HG03378 (cell line): ENCODE data around the gene FAM120A.

Source experiments
- ATAC-seq: cut with Tn5 transposase; IDR thresholded peaks from one replicate; pipeline ENCODE4 v1.9.1; 2021; ENCODE audit warnings: mild to moderate bottlenecking, moderate library complexity; ENCODE audit not compliant: unreplicated experiment

Gene FAM120A

DNA sequence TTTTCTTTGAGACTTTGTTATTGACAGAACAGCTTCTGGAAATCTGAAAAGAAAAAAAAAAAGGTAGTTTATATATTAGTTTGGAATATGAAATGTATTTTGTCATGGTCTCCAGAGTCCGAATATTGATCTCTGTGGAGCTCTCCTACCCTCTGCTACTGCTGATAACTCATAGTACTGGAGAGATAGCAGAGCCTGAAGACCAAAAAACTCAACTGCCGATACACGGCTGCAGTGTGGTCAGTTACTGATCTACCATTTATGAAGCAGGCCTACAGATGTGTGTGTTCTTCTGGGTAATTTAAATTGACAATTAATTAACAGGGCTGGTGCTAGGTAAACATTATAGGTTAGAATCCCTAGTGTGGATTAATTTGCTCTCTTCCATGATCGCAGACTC is 3.8 kb upstream of the FAM120A start:
- no peak for ATAC-seq

DNA sequence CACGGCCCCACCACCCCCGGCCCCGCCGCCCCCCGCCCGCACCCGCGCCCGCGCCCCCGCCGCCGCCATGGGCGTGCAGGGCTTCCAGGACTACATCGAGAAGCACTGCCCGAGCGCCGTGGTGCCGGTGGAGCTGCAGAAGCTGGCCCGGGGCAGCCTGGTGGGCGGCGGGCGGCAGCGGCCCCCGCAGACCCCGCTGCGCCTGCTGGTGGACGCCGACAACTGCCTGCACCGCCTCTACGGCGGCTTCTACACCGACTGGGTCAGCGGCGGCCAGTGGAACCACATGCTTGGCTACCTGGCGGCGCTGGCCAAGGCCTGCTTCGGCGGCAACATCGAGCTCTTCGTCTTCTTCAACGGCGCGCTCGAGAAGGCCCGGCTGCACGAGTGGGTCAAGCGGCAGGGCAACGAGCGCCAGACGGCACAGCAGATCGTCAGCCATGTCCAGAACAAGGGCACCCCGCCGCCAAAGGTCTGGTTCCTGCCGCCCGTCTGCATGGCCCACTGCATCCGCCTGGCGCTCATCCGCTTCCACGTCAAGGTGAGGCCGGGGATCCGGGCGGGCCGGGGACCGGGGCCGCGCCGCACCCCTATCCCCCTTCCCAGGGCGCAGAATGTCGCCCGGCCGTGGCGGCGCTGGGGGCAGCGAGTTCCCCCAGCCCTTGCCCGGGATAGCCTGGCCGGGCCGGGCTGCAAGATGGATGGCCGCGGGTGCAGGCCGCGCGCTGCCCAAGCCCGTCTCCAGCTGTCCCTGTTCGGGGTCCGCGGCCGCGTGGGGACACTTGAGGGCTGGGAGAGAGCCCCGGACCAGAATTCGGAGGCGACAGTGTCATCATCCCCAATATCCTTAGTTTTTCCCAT is 594 bp downstream of the FAM120A start:
- no peak for ATAC-seq

DNA sequence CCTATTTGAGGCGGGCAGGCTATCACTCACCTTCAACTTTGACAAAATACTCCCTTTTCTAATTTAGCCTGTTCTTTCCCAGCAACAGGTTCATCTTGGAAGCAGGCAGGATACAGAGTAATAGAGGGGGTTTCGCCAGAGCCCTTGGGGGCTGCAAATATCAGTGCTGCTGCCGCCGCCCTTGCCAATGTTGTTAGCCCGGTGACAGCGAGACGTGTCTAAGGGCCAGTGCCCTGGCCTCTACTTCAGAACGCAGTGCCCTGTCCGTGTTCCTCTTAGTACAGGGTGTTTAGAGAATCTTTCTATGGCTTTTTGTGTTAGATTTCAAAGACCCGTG is 1.2 kb downstream of the FAM120A start:
- ATAC-seq = peak; percentile 4

- peak; percentile 63 for ATAC-seq
These were observed 1.8 kb downstream of the FAM120A start, which contains the start of gene FAM120AOS for GRCh38 chr9:93453047-93453914. FAM120AOS (minus strand) TSS chr9:93453581; CDS start chr9:93452709, 872 bp downstream.

GRCh38 chr9:93456022-93456421 is 4.5 kb downstream of the FAM120A start:
- no peak for ATAC-seq

GRCh38 chr9:93456504-93456903 is 5.0 kb downstream of the FAM120A start:
- ATAC-seq = no peak

GRCh38 chr9:93457006-93457405 is 5.5 kb downstream of the FAM120A start:
- no peak for ATAC-seq

DNA sequence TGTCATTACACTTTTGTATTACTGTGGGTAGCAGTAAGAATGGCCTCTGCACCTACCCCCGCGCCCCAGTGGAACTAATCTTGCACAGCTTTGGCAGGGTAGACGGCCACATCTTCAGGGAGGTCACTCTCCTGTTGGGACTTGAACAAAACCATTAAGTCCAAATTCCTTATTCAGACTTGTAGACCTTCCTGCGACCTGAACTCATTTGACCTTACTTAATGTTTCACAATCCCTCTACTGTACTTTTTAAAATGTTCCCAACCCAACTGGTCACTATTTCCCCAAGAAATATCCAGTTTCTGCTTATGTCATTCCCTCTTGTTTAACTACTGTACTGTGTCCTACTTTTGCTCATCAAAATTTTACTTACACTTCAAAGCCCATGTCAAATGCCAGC is 7.2 kb downstream of the FAM120A start:
- ATAC-seq = no peak

- ATAC-seq = no peak
These were observed 8.0 kb downstream of the FAM120A start for GRCh38 chr9:93459432-93459847.

DNA sequence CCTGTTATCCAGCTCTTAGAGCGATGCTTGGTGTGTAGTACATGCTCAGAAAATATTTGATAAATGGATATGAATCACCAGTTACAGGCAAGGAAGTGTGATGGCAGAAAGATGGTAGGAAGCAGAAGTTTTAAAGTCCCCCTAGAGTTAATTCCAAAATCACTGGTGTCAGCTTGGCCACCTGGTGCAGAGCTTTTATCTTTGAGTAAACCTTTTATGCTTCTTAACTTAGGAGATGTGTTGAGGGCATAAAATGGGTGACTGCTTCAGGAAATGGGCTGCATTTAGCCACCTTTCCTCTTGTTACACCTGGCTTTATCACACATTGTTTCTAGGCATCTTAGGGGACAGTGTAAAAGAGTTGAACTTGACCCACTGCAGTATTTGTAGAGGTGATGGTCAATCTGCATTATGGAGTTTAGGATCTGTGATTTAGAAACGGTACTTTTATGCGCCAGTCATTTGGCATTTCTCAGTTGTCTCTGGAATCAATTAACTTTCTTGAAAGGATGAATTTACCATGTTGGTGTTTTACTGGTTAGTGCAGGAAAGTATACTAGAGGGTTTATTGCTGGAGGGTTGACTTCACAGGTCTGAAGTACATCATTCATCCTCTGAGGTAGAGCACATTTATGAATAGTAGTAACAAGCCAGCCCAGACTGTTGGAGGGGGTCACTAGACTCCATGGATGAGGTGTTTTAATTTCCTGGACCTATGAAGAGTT is 9.4 kb downstream of the FAM120A start:
- no peak for ATAC-seq

- no peak for ATAC-seq
These were observed 9.9 kb downstream of the FAM120A start for GRCh38 chr9:93461414-93461743.

DNA sequence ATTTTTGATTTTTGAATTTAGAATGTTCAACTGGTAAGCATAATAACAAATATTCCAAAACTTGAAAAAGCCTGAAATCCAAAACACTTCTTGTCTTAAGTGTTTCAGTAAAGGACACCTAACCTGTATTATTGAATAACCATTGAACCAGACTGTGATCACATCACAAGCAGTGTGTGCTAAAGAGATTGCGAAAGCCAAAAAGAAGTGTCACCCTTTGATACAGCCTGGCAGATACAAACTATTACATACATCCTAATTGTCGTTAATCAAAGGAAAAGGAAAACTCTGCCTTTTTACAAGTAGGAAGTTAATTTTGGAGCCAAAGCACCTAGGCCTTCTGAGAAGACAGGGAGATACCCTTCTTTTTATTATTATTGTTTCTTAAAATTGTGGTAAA is 10.3 kb downstream of the FAM120A start:
- ATAC-seq = no peak

GRCh38 chr9:93463638-93464248 is 12.3 kb downstream of the FAM120A start:
- ATAC-seq = no peak

GRCh38 chr9:93464395-93464794 is 12.9 kb downstream of the FAM120A start:
- no peak for ATAC-seq

GRCh38 chr9:93464876-93465275 is 13.4 kb downstream of the FAM120A start:
- no peak for ATAC-seq

DNA sequence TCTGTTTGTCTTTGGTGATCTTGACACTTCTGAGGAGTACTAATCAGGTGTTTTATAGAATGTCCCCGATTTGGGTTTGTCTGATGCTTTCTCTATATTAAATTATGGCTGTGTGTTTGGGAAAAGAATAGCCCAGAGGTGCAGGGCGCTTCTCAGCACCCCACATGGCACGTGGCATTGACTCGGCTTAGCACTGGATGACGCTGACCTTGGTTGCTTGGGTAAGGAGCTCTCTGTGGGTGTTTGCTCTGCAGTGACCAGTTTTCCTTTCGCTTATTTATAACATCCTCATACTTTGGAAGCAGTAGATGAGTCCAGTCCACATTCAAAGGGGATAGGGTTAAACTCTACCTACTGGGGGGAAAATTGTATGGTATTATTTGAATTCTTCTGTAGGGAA is 14.4 kb downstream of the FAM120A start:
- ATAC-seq = no peak

DNA sequence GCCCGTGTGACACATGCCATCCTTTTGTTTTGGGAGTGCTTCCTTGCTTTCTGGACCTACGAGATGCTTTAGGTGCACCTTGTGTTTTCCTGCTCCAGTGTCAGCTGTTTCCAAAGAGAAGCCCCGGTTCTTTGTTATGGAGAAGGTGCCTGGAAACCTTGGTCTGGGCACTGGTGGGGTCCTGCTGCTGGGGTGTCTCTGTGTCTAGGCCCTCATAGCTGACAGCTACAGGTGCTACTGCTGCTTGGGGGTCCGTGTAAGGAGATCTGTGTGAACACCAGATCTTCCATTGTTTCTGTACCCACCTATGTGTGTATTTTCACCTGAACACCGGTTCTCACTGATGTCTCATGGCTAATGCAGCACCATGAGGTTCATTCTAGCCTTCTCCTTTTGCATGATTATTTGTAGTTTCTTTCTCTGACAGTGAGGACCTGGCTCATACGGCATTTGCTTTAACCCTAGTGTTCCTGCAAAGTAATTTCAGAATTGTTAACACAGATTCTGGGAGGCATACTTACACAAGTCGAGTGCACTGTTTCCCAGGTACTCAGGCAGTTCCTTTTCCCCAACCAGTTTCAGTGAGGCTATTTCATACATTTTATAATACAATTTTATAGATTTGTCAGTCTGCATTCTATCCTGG is 15.1 kb downstream of the FAM120A start:
- no peak for ATAC-seq

- ATAC-seq = no peak
These were observed 15.6 kb downstream of the FAM120A start for GRCh38 chr9:93467062-93467416.

DNA sequence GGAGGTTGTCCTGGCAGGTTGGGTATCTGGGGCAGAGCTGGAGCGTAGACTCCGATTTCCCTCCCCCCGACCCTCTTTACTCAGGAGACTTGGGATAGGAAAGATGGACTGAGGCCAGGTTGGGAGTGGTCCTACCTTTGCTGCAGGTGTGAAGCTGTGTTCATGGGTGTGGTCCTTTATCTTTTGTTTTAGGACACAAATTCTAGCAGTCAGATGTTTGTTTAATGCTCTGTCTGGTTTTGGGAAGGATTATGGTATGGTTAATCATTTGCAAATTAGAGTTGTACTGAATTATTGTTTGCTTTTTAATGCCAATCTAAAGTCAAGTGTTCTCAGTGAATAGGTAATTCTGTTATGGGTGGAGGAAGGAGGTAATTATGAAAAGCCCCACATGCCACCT is 16.0 kb downstream of the FAM120A start:
- no peak for ATAC-seq

GRCh38 chr9:93468763-93469456 is 17.4 kb downstream of the FAM120A start:
- no peak for ATAC-seq
